Measurements from ENCODE around the gene TMEM273.
A peak's percentile ranks its signal among the peaks of the same experiment; 100 is the strongest.

Gene TMEM273

DNA sequence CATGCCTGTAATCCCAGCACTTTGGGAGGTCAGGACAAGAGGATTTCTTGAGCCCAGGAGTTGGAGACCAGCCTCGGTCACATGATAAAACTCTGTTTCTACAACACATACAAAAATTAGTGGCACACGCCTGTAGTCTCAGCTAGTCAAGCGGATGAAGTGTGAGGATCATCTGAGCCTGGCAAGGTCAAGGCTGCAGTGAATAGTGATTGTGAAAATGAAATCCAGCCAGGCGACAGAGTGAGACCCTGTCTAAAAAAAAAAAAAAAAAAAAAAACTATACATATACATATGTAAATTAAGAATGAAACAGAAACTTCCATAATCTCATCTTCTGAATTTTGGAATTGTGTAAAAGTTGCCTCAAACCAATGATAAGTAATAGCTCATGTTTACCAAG, 36.2 kb downstream of the TMEM273 start:
- Histone ChIP-seq H2BK5ac (ENCODE audit: low read length) (no peak overlapping the region), H3K4me1 (ENCODE audit: control insufficient read depth, low read depth, low read length) (no peaks in the 10 kb centered on the region)
- WGBS (ENCODE audit: extremely low coverage, insufficient coverage, low lambda C conversion rate): no CpG with 5 or more reads among the region's 4 CpGs

DNA sequence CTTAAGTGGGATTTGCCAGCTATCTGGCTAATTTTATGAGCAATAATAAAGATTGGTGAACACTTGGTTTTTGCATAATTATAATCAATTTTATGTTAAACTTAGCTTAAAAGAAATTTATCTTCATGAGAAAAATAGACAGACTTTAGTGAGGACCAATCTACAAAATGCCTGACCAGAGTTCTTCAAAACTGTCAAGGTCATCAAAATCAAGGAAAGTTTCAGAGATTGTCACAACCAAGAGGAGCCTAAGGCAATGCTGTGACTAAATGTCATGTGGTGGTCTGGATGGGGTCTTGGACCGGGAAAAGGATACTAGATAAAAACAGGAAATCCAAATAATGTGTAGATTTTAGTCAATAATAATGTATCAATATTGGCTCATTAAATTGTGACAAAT, 36.7 kb downstream of the TMEM273 start:
- H3K4me2 ChIP-seq (ENCODE audit: low read length): no peak overlapping the region
- no peak overlapping the region for H2BK5ac ChIP-seq (ENCODE audit: low read length)
- H2BK120ac ChIP-seq (ENCODE audit: low read depth, low read length): no peak overlapping the region
- H4K8ac ChIP-seq (ENCODE audit: low read depth, low read length): no peak overlapping the region
- DNase-seq: no peak
- H3K27ac ChIP-seq (ENCODE audit: low read depth, low read length): no peak overlapping the region
- H2AK5ac ChIP-seq (ENCODE audit: low read length): no peak overlapping the region
- no peaks in the 10 kb centered on the region for H3K79me2 ChIP-seq (ENCODE audit: control insufficient read depth, insufficient read depth, low read length)
- H3K4me3 ChIP-seq (ENCODE audit: low read length): no peak overlapping the region
- no peaks in the 10 kb centered on the region for H3K36me3 ChIP-seq (ENCODE audit: control insufficient read depth, insufficient read depth, low read length)
- H3K9ac ChIP-seq (ENCODE audit: low read length): no peak overlapping the region
- no peak overlapping the region for H3K4ac ChIP-seq (ENCODE audit: low read depth, low read length)
- H3K56ac ChIP-seq (ENCODE audit: low read length): no peak overlapping the region
- no peak overlapping the region for H2BK15ac ChIP-seq (replicated peaks; ENCODE audit: low read depth)
- H3K4me1 ChIP-seq (ENCODE audit: control insufficient read depth, low read depth, low read length): no peaks in the 10 kb centered on the region
- no CpG with 5 or more reads among the region's 1 CpG for WGBS (ENCODE audit: extremely low coverage, insufficient coverage, low lambda C conversion rate)
- H3K23ac ChIP-seq (ENCODE audit: low read length): no peak overlapping the region
- H4K5ac ChIP-seq (ENCODE audit: low read length): no peak overlapping the region
- H3K27me3 ChIP-seq (ENCODE audit: insufficient read depth, low read length, poor library complexity): no peaks in the 10 kb centered on the region
- no peak overlapping the region for H3K18ac ChIP-seq (ENCODE audit: low read length)
- H3K79me1 ChIP-seq (ENCODE audit: low read length): no peaks in the 10 kb centered on the region

More for the DNA sequence above, 36.2 kb downstream of the TMEM273 start:
- Histone ChIP-seq H3K9ac (ENCODE audit: low read length) (no peak overlapping the region), H3K27me3 (ENCODE audit: insufficient read depth, low read length, poor library complexity) (no peaks in the 10 kb centered on the region), H3K56ac (ENCODE audit: low read length) (no peak overlapping the region), H3K18ac (ENCODE audit: low read length) (no peak overlapping the region), H3K4me3 (ENCODE audit: low read length) (no peak overlapping the region), H2AK5ac (ENCODE audit: low read length) (no peak overlapping the region), H3K23ac (ENCODE audit: low read length) (no peak overlapping the region), H3K79me2 (ENCODE audit: control insufficient read depth, insufficient read depth, low read length) (no peaks in the 10 kb centered on the region), H2BK120ac (ENCODE audit: low read depth, low read length) (no peak overlapping the region), H4K5ac (ENCODE audit: low read length) (no peak overlapping the region), H3K36me3 (ENCODE audit: control insufficient read depth, insufficient read depth, low read length) (no peaks in the 10 kb centered on the region), H3K27ac (ENCODE audit: low read depth, low read length) (no peak overlapping the region), H3K79me1 (ENCODE audit: low read length) (no peaks in the 10 kb centered on the region), H2BK15ac (replicated peaks; ENCODE audit: low read depth) (no peak overlapping the region), H3K4ac (ENCODE audit: low read depth, low read length) (no peak overlapping the region), H4K8ac (ENCODE audit: low read depth, low read length) (no peak overlapping the region), H3K4me2 (ENCODE audit: low read length) (no peak overlapping the region)
- no peak for DNase-seq

DNA sequence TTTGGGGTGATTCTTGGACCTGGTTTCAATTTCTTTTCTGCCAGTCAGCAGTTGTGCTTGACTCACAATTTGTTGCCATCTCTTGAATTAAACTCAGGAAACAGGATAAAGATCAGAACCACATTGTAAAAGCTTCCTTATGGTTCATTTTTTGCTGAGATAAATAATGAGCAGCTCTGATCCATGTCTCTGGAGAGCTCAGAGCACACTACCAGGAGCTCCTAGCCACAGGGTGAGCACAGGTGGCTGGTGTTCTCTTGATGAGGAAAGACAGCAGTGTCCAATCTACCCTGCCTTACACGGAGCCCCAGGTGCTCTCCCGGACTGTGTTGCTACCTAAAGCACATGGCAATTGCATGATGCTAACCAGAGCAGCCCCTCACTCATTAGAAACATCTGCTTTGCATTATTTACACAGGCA, 37.2 kb downstream of the TMEM273 start:
- Histone ChIP-seq H3K79me2 (ENCODE audit: control insufficient read depth, insufficient read depth, low read length) (no peaks in the 10 kb centered on the region), H3K9ac (ENCODE audit: low read length) (no peak overlapping the region), H2BK5ac (ENCODE audit: low read length) (no peak overlapping the region), H4K5ac (ENCODE audit: low read length) (no peak overlapping the region), H2BK15ac (replicated peaks; ENCODE audit: low read depth) (no peak overlapping the region), H3K36me3 (ENCODE audit: control insufficient read depth, insufficient read depth, low read length) (no peaks in the 10 kb centered on the region), H3K56ac (ENCODE audit: low read length) (no peak overlapping the region), H3K4me2 (ENCODE audit: low read length) (no peak overlapping the region), H3K27me3 (ENCODE audit: insufficient read depth, low read length, poor library complexity) (no peaks in the 10 kb centered on the region), H3K18ac (ENCODE audit: low read length) (no peak overlapping the region), H2BK120ac (ENCODE audit: low read depth, low read length) (no peak overlapping the region), H4K8ac (ENCODE audit: low read depth, low read length) (no peak overlapping the region), H3K4ac (ENCODE audit: low read depth, low read length) (no peak overlapping the region), H3K79me1 (ENCODE audit: low read length) (no peaks in the 10 kb centered on the region), H3K4me3 (ENCODE audit: low read length) (no peak overlapping the region), H3K4me1 (ENCODE audit: control insufficient read depth, low read depth, low read length) (no peaks in the 10 kb centered on the region), H2AK5ac (ENCODE audit: low read length) (no peak overlapping the region), H3K27ac (ENCODE audit: low read depth, low read length) (no peak overlapping the region), H3K23ac (ENCODE audit: low read length) (no peak overlapping the region)
- no peak for DNase-seq
- WGBS (ENCODE audit: extremely low coverage, insufficient coverage, low lambda C conversion rate): no CpG with 5 or more reads among the region's 2 CpGs

DNA sequence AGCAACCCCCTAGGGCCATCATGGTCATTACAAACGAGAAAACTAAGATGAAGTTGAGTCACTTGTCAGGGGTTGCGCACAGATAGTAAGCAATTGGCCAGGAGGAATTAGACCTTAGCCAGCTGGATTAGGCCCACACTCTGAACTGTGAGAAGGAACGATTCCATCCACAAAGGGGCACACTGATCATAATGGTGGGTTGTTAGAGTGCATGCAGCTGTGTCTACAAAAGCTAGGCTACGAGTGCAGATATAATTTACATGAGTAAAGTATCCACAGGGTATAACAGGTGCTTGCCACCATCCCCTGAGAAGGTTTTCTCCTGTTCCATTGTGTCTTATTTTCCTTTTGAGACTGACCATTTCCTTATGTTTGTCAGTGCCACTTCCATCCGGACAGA, 37.8 kb downstream of the TMEM273 start:
- Histone ChIP-seq H3K27ac (ENCODE audit: low read depth, low read length) (no peak overlapping the region), H3K4me2 (ENCODE audit: low read length) (no peak overlapping the region), H3K9ac (ENCODE audit: low read length) (no peak overlapping the region), H4K5ac (ENCODE audit: low read length) (no peak overlapping the region), H2BK5ac (ENCODE audit: low read length) (no peak overlapping the region), H3K4me3 (ENCODE audit: low read length) (no peak overlapping the region), H3K23ac (ENCODE audit: low read length) (no peak overlapping the region), H2AK5ac (ENCODE audit: low read length) (no peak overlapping the region), H3K27me3 (ENCODE audit: insufficient read depth, low read length, poor library complexity) (no peaks in the 10 kb centered on the region), H3K79me1 (ENCODE audit: low read length) (no peaks in the 10 kb centered on the region), H3K4me1 (ENCODE audit: control insufficient read depth, low read depth, low read length) (no peaks in the 10 kb centered on the region), H4K8ac (ENCODE audit: low read depth, low read length) (no peak overlapping the region), H3K79me2 (ENCODE audit: control insufficient read depth, insufficient read depth, low read length) (no peaks in the 10 kb centered on the region), H3K4ac (ENCODE audit: low read depth, low read length) (no peak overlapping the region), H2BK120ac (ENCODE audit: low read depth, low read length) (no peak overlapping the region), H3K18ac (ENCODE audit: low read length) (no peak overlapping the region), H2BK15ac (replicated peaks; ENCODE audit: low read depth) (no peak overlapping the region), H3K56ac (ENCODE audit: low read length) (no peak overlapping the region), H3K36me3 (ENCODE audit: control insufficient read depth, insufficient read depth, low read length) (no peaks in the 10 kb centered on the region)
- DNase-seq: no peak
- WGBS (ENCODE audit: extremely low coverage, insufficient coverage, low lambda C conversion rate): no CpG with 5 or more reads among the region's 5 CpGs

DNA sequence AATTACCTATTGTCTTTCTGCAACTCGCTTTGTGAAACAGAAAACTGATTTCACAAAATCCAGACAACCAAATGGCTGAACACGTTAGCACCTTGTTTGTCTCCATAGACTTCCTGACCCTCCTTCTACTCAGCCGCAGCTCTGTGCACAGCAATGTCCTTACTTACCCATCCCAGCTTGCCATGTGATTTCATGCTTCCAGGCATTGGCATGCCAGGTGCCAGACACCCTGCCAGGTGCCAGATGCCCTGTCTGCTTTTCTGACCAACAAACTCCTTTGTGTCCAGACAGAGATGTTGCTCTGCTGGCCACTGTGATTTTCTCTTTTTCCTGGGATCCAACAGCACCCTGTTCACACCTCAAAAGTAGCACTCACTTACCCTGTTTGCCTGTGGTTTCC, 38.3 kb downstream of the TMEM273 start:
- no peak overlapping the region for H2BK5ac ChIP-seq (ENCODE audit: low read length)
- H2AK5ac ChIP-seq (ENCODE audit: low read length): no peak overlapping the region
- no peak overlapping the region for H3K27ac ChIP-seq (ENCODE audit: low read depth, low read length)
- H3K4me3 ChIP-seq (ENCODE audit: low read length): no peak overlapping the region
- no peak overlapping the region for H4K5ac ChIP-seq (ENCODE audit: low read length)
- H3K79me1 ChIP-seq (ENCODE audit: low read length): no peaks in the 10 kb centered on the region
- no peak overlapping the region for H3K4me2 ChIP-seq (ENCODE audit: low read length)
- no peaks in the 10 kb centered on the region for H3K27me3 ChIP-seq (ENCODE audit: insufficient read depth, low read length, poor library complexity)
- no peak overlapping the region for H2BK15ac ChIP-seq (replicated peaks; ENCODE audit: low read depth)
- no peaks in the 10 kb centered on the region for H3K4me1 ChIP-seq (ENCODE audit: control insufficient read depth, low read depth, low read length)
- no peak overlapping the region for H3K4ac ChIP-seq (ENCODE audit: low read depth, low read length)
- no peak overlapping the region for H3K18ac ChIP-seq (ENCODE audit: low read length)
- H3K36me3 ChIP-seq (ENCODE audit: control insufficient read depth, insufficient read depth, low read length): no peaks in the 10 kb centered on the region
- H4K8ac ChIP-seq (ENCODE audit: low read depth, low read length): no peak overlapping the region
- no peak overlapping the region for H3K56ac ChIP-seq (ENCODE audit: low read length)
- WGBS (ENCODE audit: extremely low coverage, insufficient coverage, low lambda C conversion rate): no CpG with 5 or more reads among the region's 3 CpGs
- peak; percentile 37 for DNase-seq
- H2BK120ac ChIP-seq (ENCODE audit: low read depth, low read length): no peak overlapping the region
- H3K23ac ChIP-seq (ENCODE audit: low read length): no peak overlapping the region
- no peak overlapping the region for H3K9ac ChIP-seq (ENCODE audit: low read length)
- H3K79me2 ChIP-seq (ENCODE audit: control insufficient read depth, insufficient read depth, low read length): no peaks in the 10 kb centered on the region

DNA sequence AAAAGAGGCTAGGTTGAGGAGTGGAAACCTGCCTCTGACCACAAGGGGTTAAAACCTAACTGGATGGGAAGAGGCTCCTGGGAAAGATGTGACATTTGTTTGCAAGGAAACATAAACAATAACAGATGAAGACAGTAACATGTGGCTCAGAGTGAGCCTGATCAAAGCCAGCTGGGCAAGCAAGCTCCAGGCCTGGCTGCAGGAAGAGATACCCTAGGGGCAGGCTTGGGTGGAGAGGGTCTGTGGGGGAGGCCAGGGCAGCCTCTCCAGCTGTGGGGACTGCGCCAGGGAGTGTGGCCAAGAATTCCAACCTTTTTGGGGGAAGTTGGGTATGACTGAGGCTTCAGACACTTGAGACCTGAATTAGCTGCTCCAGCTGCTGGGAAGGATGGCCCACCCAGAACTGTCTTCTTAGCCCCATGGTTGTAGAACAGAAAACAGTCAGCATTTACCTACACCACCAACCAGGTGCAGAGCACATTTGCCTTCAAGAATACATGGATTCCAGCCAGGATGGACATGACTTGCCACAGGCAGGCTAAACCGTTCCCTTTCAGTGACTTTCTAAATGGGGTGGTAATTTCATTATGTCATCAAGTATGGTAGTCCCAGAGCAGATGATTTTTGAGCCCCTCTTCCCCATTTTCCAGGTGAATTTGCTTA, 44.0 kb downstream of the TMEM273 start:
- no peaks in the 10 kb centered on the region for H3K27me3 ChIP-seq (ENCODE audit: insufficient read depth, low read length, poor library complexity)
- H3K36me3 ChIP-seq (ENCODE audit: control insufficient read depth, insufficient read depth, low read length): no peaks in the 10 kb centered on the region
- whole genome bisulfite sequencing (ENCODE audit: extremely low coverage, insufficient coverage, low lambda C conversion rate): no CpG with 5 or more reads among the region's 2 CpGs
- H4K8ac ChIP-seq (ENCODE audit: low read depth, low read length): no peak overlapping the region
- no peak overlapping the region for H3K18ac ChIP-seq (ENCODE audit: low read length)
- H2BK15ac ChIP-seq (replicated peaks; ENCODE audit: low read depth): no peak overlapping the region
- no peak overlapping the region for H3K4me2 ChIP-seq (ENCODE audit: low read length)
- no peak overlapping the region for H3K4ac ChIP-seq (ENCODE audit: low read depth, low read length)
- no peak overlapping the region for H3K4me3 ChIP-seq (ENCODE audit: low read length)
- no peaks in the 10 kb centered on the region for H3K79me2 ChIP-seq (ENCODE audit: control insufficient read depth, insufficient read depth, low read length)
- H3K23ac ChIP-seq (ENCODE audit: low read length): no peak overlapping the region
- H3K4me1 ChIP-seq (ENCODE audit: control insufficient read depth, low read depth, low read length): peaks cover 4% of the 10 kb centered on the region
- H4K5ac ChIP-seq (ENCODE audit: low read length): no peak overlapping the region
- no peak overlapping the region for H2BK120ac ChIP-seq (ENCODE audit: low read depth, low read length)
- H3K79me1 ChIP-seq (ENCODE audit: low read length): no peaks in the 10 kb centered on the region
- peak overlapping the region; percentile 5 for H2BK5ac ChIP-seq (ENCODE audit: low read length)
- no peak for DNase-seq
- peak overlapping the region; percentile 11 for H3K56ac ChIP-seq (ENCODE audit: low read length)
- H2AK5ac ChIP-seq (ENCODE audit: low read length): no peak overlapping the region
- no peak overlapping the region for H3K9ac ChIP-seq (ENCODE audit: low read length)
- H3K27ac ChIP-seq (ENCODE audit: low read depth, low read length): no peak overlapping the region

Data from mesendoderm (in vitro differentiated cells).